ENCODE measurements around the gene HRH2. TPM values are rescaled to one million over a fixed set of nuclear protein-coding genes. Genes with fewer than 3 reads are reported as not detected.

Gene HRH2
- total and polyA plus RNA-seq, 2 donors (not counting 1 experiment from before 2014, with no cell fraction given): 0.46 TPM; not detected in 1

DNA sequence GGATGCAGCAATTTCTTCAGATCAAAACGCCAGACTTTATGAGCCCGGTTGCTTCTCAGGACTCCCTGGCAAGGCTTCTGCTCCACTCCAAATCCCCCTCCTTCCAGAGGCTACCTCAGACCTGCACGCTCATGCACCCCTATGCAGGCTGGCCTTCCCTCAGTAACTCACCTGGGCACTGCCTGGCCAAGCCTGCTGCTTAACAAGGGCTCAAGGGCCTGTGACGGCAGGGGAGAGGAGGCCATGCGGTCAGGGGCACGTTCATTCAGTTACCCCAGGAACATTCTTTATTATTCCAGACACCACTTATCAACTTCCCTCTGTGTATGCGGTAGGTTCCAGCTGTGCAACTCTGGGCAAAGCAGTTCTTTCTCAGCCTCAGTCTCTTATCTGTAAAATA, 79.6 kb downstream of the HRH2 start:
- H3K27ac Mint-ChIP-seq: no peak overlapping the region
- CTCF ChIA-PET: no interaction called here
- Histone ChIP-seq H3K27ac (ENCODE audit: low read length in 2 of 2) (no peak overlapping the region), H3K9me3 (ENCODE audit: control extremely low read depth in 1 of 3, control insufficient read depth in 2 of 3, insufficient read depth in 1 of 3, low read length in 2 of 3) (peaks cover 0 to 10% (median 0%) of the 10 kb centered on the region in 3 donors), H2AFZ (ENCODE audit: insufficient read depth, low read depth, low read length, poor library complexity, severe bottlenecking) (no peak overlapping the region), H3K9ac (ENCODE audit: low read length) (no peak overlapping the region), H3K27me3 (replicated peaks in 1 of 4; ENCODE audit: control extremely low read depth in 1 of 4, control insufficient read depth in 3 of 4, insufficient read depth in 4 of 4, low read length in 3 of 4) (peaks cover 0 to 9% (median 2%) of the 10 kb centered on the region in 4 experiments), H3K36me3 (replicated peaks in 1 of 2; ENCODE audit: control extremely low read depth in 1 of 2, control insufficient read depth in 1 of 2, extremely low read depth in 1 of 2, insufficient read depth in 2 of 2, low read length in 1 of 2) (no peaks in the 10 kb centered on the region), H3K4me2 (replicated peaks; ENCODE audit: low read depth, low read length, poor library complexity, severe bottlenecking) (no peak overlapping the region), H3K4me1 (ENCODE audit: control insufficient read depth in 2 of 2, insufficient read depth in 2 of 2, low read length in 2 of 2) (no peaks in the 10 kb centered on the region), H3K4me3 (ENCODE audit: control extremely low read depth in 1 of 5, extremely low read depth in 1 of 5, insufficient read depth in 1 of 5, low read depth in 2 of 5, low read length in 4 of 5) (no peak overlapping the region), H3K79me2 (ENCODE audit: control insufficient read depth, insufficient read depth, low read length) (no peaks in the 10 kb centered on the region), H4K20me1 (ENCODE audit: control insufficient read depth, insufficient read depth, low read length, poor library complexity, severe bottlenecking) (no peaks in the 10 kb centered on the region)
- H3K4me3 Mint-ChIP-seq: no peak overlapping the region
- TF ChIP-seq CTCF (IDR thresholded peaks at IDR 0.05) (no peak), EZH2 (IDR thresholded peaks at IDR 0.05; ENCODE audit: borderline replicate concordance, insufficient read depth, low read depth, low read length, poor library complexity, severe bottlenecking) (no peak)
- H3K9me3 Mint-ChIP-seq (ENCODE audit: insufficient read depth): no peaks in the 10 kb centered on the region
- no peak for ATAC-seq (ENCODE audit: low read depth)
- DNase-seq: no peak
- intact Hi-C loops (cut with micrococcal nuclease): no loop called here
- H3K27me3 Mint-ChIP-seq: peaks cover 54% of the 10 kb centered on the region
- no peaks in the 10 kb centered on the region for H3K4me1 Mint-ChIP-seq
- 78% methylated on average over 6 of the region's 7 CpGs for WGBS (ENCODE audit: insufficient coverage)
- POLR2A ChIA-PET: no interaction called here

DNA sequence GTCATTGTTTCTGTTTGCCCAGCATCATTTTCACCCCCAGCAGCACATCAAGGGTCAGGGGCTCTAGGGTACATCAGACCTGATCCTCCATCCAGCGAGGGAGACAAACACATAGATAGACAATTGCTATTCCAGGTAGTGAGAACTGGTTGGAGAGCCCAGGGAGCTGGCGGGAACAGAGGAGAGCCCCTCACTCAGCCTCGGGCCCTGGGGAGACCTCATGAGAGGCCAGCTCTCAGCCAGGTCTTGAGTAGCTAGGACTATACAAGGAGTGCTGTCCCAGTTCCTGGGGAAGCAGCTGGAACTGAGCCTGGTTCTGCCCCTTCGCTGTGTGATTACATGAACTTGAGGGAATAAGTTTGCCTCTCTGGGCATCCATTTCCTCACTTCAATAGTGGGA, 80.3 kb downstream of the HRH2 start:
- Histone ChIP-seq H3K9ac (ENCODE audit: low read length) (no peak overlapping the region), H3K36me3 (replicated peaks in 1 of 2; ENCODE audit: control extremely low read depth in 1 of 2, control insufficient read depth in 1 of 2, extremely low read depth in 1 of 2, insufficient read depth in 2 of 2, low read length in 1 of 2) (no peaks in the 10 kb centered on the region), H3K4me1 (ENCODE audit: control insufficient read depth in 2 of 2, insufficient read depth in 2 of 2, low read length in 2 of 2) (no peaks in the 10 kb centered on the region), H3K27me3 (replicated peaks in 1 of 4; ENCODE audit: control extremely low read depth in 1 of 4, control insufficient read depth in 3 of 4, insufficient read depth in 4 of 4, low read length in 3 of 4) (peaks cover 0 to 7% (median 2%) of the 10 kb centered on the region in 4 experiments), H3K27ac (ENCODE audit: low read length in 2 of 2) (no peak overlapping the region), H3K9me3 (ENCODE audit: control extremely low read depth in 1 of 3, control insufficient read depth in 2 of 3, insufficient read depth in 1 of 3, low read length in 2 of 3) (peaks cover 0 to 10% (median 0%) of the 10 kb centered on the region in 3 donors), H4K20me1 (ENCODE audit: control insufficient read depth, insufficient read depth, low read length, poor library complexity, severe bottlenecking) (no peaks in the 10 kb centered on the region), H3K4me2 (replicated peaks; ENCODE audit: low read depth, low read length, poor library complexity, severe bottlenecking) (no peak overlapping the region), H3K4me3 (ENCODE audit: control extremely low read depth in 1 of 5, extremely low read depth in 1 of 5, insufficient read depth in 1 of 5, low read depth in 2 of 5, low read length in 4 of 5) (no peak overlapping the region), H3K79me2 (ENCODE audit: control insufficient read depth, insufficient read depth, low read length) (no peaks in the 10 kb centered on the region), H2AFZ (ENCODE audit: insufficient read depth, low read depth, low read length, poor library complexity, severe bottlenecking) (no peak overlapping the region)
- CTCF ChIA-PET: no interaction called here
- POLR2A ChIA-PET: no interaction called here
- Mint-ChIP-seq H3K4me3 (no peak overlapping the region), H3K27me3 (peaks cover 53% of the 10 kb centered on the region), H3K27ac (no peak overlapping the region), H3K9me3 (ENCODE audit: insufficient read depth) (no peaks in the 10 kb centered on the region), H3K4me1 (no peaks in the 10 kb centered on the region)
- WGBS (ENCODE audit: insufficient coverage): 92% methylated on average over 4 of the region's 4 CpGs
- ATAC-seq (ENCODE audit: low read depth) (no peak), DNase-seq (no peak)
- intact Hi-C loops (cut with micrococcal nuclease): no loop called here
- TF ChIP-seq CTCF (IDR thresholded peaks at IDR 0.05): no peak
- no peak for TF ChIP-seq EZH2 (IDR thresholded peaks at IDR 0.05; ENCODE audit: borderline replicate concordance, insufficient read depth, low read depth, low read length, poor library complexity, severe bottlenecking)
